HEK293 (cell line): ENCODE data around the gene AUH.

Source experiments
- CTCF ChIA-PET: fragments of 350-600 bp; formaldehyde crosslinking; extraction: SDS; loops from one replicate; lab custom pipeline; 2021; ENCODE audit warnings: antibody characterized with exemption; lab: Yijun Ruan, JAX
- POLR2A ChIA-PET: fragments of 300-600 bp; formaldehyde crosslinking; extraction: SDS; loops from one replicate; lab custom pipeline; 2020; ENCODE audit warnings: antibody characterized with exemption, inconsistent platforms; lab: Yijun Ruan, JAX
- H3K27ac ChIP-seq: fragments of 200-500 bp; sonication (Bioruptor generic); 2 replicates; pipeline ENCODE4 v1.5.1; 2014; ENCODE audit warnings: low read depth, low read length, control low read depth, inconsistent platforms; ENCODE audit errors: extremely low read depth
- H3K36me3 ChIP-seq, 2 experiments: fragments of 200-500 bp in 1 of 2; sonication (Bioruptor generic) in 1 of 2; 1 replicate in 1 of 2; 2 replicates in 1 of 2; pipeline ENCODE4 v1.5.1; 2014 to 2017; ENCODE audit warnings: inconsistent platforms in 2 of 2, low read length in 2 of 2; ENCODE audit not compliant: control insufficient read depth in 2 of 2, insufficient read depth in 1 of 2
- H3K4me1 ChIP-seq: fragments of 200-500 bp; sonication (Bioruptor generic); 2 replicates; pipeline ENCODE4 v1.5.1; 2014; ENCODE audit warnings: mild to moderate bottlenecking, low read length, inconsistent platforms; ENCODE audit not compliant: control insufficient read depth, insufficient read depth
- H3K4me3 ChIP-seq: 2 replicates; pipeline ENCODE4 v1.5.1; 2011; ENCODE audit warnings: low read depth, mild to moderate bottlenecking, control low read depth, low read length, moderate library complexity
- H3K9me3 ChIP-seq: fragments of 200-500 bp; sonication (Bioruptor generic); 2 replicates; pipeline ENCODE4 v1.5.1; 2014; ENCODE audit warnings: low read depth, low read length, inconsistent platforms; ENCODE audit not compliant: control insufficient read depth, insufficient read depth
- EGR2 ChIP-seq: fragments of 450-650 bp; formaldehyde crosslinking; IDR thresholded peaks from 2 replicates; pipeline ENCODE4 v1.5.1; 2016; ENCODE audit warnings: low read depth, missing biosample characterization, missing genetic modification characterization
- ELK4 ChIP-seq: IDR thresholded peaks from 2 replicates; pipeline ENCODE4 v1.6.1; 2011; ENCODE audit warnings: mild to moderate bottlenecking, low read depth, low read length, borderline replicate concordance
- GLIS2 ChIP-seq: fragments of 450-650 bp; formaldehyde crosslinking; IDR thresholded peaks from 2 replicates; pipeline ENCODE4 v1.5.1; 2016; ENCODE audit warnings: missing biosample characterization, missing genetic modification characterization
- KLF10 ChIP-seq: fragments of 450-650 bp; IDR thresholded peaks from 2 replicates; pipeline ENCODE4 v1.5.1; 2018; ENCODE audit warnings: missing biosample characterization, mild to moderate bottlenecking, missing genetic modification characterization
- KLF16 ChIP-seq: fragments of 450-650 bp; formaldehyde crosslinking; IDR thresholded peaks from 2 replicates; pipeline ENCODE4 v1.5.1; 2017; ENCODE audit warnings: missing biosample characterization, missing genetic modification characterization
- SCRT1 ChIP-seq: fragments of 450-650 bp; formaldehyde crosslinking; IDR thresholded peaks from 2 replicates; pipeline ENCODE4 v1.5.1; 2016; ENCODE audit warnings: missing biosample characterization, missing genetic modification characterization, borderline replicate concordance
- SP3 ChIP-seq: fragments of 450-650 bp; formaldehyde crosslinking; IDR thresholded peaks from 2 replicates; pipeline ENCODE4 v1.5.1; 2016; ENCODE audit warnings: missing biosample characterization, missing genetic modification characterization
- SP7 ChIP-seq: fragments of 450-650 bp; formaldehyde crosslinking; IDR thresholded peaks from 2 replicates; pipeline ENCODE4 v1.5.1; 2016; ENCODE audit warnings: missing biosample characterization, missing genetic modification characterization
- ZBTB17 ChIP-seq: fragments of 450-650 bp; formaldehyde crosslinking; IDR thresholded peaks from 2 replicates; pipeline ENCODE4 v1.5.1; 2016; ENCODE audit warnings: missing biosample characterization, missing genetic modification characterization
- ZBTB20 ChIP-seq: fragments of 450-650 bp; formaldehyde crosslinking; IDR thresholded peaks from 2 replicates; pipeline ENCODE4 v1.5.1; 2016; ENCODE audit warnings: missing biosample characterization, missing genetic modification characterization
- ZFHX2 ChIP-seq: fragments of 450-650 bp; formaldehyde crosslinking; conservative IDR thresholded peaks from 2 replicates; pipeline ENCODE4 v1.5.1; 2016; ENCODE audit warnings: missing biosample characterization, missing genetic modification characterization
- ZFP3 ChIP-seq: fragments of 450-650 bp; formaldehyde crosslinking; IDR thresholded peaks from 2 replicates; pipeline ENCODE4 v1.5.1; 2016; ENCODE audit warnings: low read depth, missing biosample characterization, missing genetic modification characterization
- ZNF138 ChIP-seq: fragments of 450-650 bp; formaldehyde crosslinking; IDR thresholded peaks from 2 replicates; pipeline ENCODE4 v1.5.1; 2016; ENCODE audit warnings: missing biosample characterization, missing genetic modification characterization, borderline replicate concordance
- ZNF157 ChIP-seq: fragments of 450-650 bp; formaldehyde crosslinking; IDR thresholded peaks from 2 replicates; pipeline ENCODE4 v1.5.1; 2016; ENCODE audit warnings: missing biosample characterization, missing genetic modification characterization
- ZNF16 ChIP-seq: fragments of 450-650 bp; formaldehyde crosslinking; IDR thresholded peaks from 2 replicates; pipeline ENCODE4 v1.5.1; 2016; ENCODE audit warnings: low read depth, missing biosample characterization, missing genetic modification characterization
- ZNF19 ChIP-seq: fragments of 450-650 bp; formaldehyde crosslinking; IDR thresholded peaks from 2 replicates; pipeline ENCODE4; 2016; ENCODE audit warnings: missing biosample characterization, missing genetic modification characterization, low read depth
- ZNF239 ChIP-seq: fragments of 450-650 bp; formaldehyde crosslinking; IDR thresholded peaks from 2 replicates; pipeline ENCODE4 v1.5.1; 2016; ENCODE audit warnings: missing biosample characterization, missing genetic modification characterization
- ZNF274 ChIP-seq, 2 experiments: fragments of 200-500 bp in 1 of 2; fragments of 450-650 bp in 1 of 2; sonication (Bioruptor generic) in 1 of 2; formaldehyde crosslinking in 1 of 2; IDR thresholded peaks; 2 replicates each; pipeline versions ENCODE4 v1.5.1 to v1.6.1; 2014 to 2016; ENCODE audit warnings: borderline replicate concordance in 1 of 2, inconsistent platforms in 1 of 2, low read length in 1 of 2, missing biosample characterization in 1 of 2, missing genetic modification characterization in 1 of 2
- ZNF292 ChIP-seq: fragments of 450-650 bp; formaldehyde crosslinking; IDR thresholded peaks from 2 replicates; pipeline ENCODE4 v1.5.1; 2016; ENCODE audit warnings: low read depth, missing biosample characterization, missing genetic modification characterization, borderline replicate concordance
- ZNF391 ChIP-seq: fragments of 450-650 bp; formaldehyde crosslinking; IDR thresholded peaks from 2 replicates; pipeline ENCODE4 v1.5.1; 2016; ENCODE audit warnings: low read depth, missing biosample characterization, missing genetic modification characterization, borderline replicate concordance
- ZNF394 ChIP-seq: fragments of 450-650 bp; formaldehyde crosslinking; IDR thresholded peaks from 2 replicates; pipeline ENCODE4 v1.5.1; 2016; ENCODE audit warnings: missing biosample characterization, missing genetic modification characterization, mild to moderate bottlenecking, moderate library complexity, borderline replicate concordance
- ZNF426 ChIP-seq: fragments of 450-650 bp; formaldehyde crosslinking; IDR thresholded peaks from 2 replicates; pipeline ENCODE4 v1.5.1; 2017; ENCODE audit warnings: missing biosample characterization, missing genetic modification characterization, mild to moderate bottlenecking, inconsistent platforms, moderate library complexity
- ZNF514 ChIP-seq: fragments of 450-650 bp; formaldehyde crosslinking; IDR thresholded peaks from 2 replicates; pipeline ENCODE4 v1.5.1; 2016; ENCODE audit warnings: missing biosample characterization, missing genetic modification characterization
- ZNF585B ChIP-seq: fragments of 450-650 bp; formaldehyde crosslinking; IDR thresholded peaks from 2 replicates; pipeline ENCODE4 v1.5.1; 2016; ENCODE audit warnings: missing biosample characterization, missing genetic modification characterization
- ZNF629 ChIP-seq: fragments of 450-650 bp; formaldehyde crosslinking; IDR thresholded peaks from 2 replicates; pipeline ENCODE4 v1.5.1; 2017; ENCODE audit warnings: missing biosample characterization, missing genetic modification characterization
- ZNF639 ChIP-seq: fragments of 450-650 bp; formaldehyde crosslinking; IDR thresholded peaks from 2 replicates; pipeline ENCODE4 v1.5.1; 2016; ENCODE audit warnings: missing biosample characterization, missing genetic modification characterization
- ZNF76 ChIP-seq: fragments of 450-650 bp; formaldehyde crosslinking; IDR thresholded peaks from 2 replicates; pipeline ENCODE4; 2016; ENCODE audit warnings: low read depth, missing biosample characterization, missing genetic modification characterization, borderline replicate concordance
- ZNF785 ChIP-seq: fragments of 450-650 bp; formaldehyde crosslinking; IDR thresholded peaks from 2 replicates; pipeline ENCODE4 v1.5.1; 2016; ENCODE audit warnings: missing biosample characterization, missing genetic modification characterization

AUH gene

GRCh38 chr9:91253488-91253887, 108.2 kb downstream of the AUH start:
- Histone ChIP-seq H3K9me3 (no peaks in the 10 kb centered on the region), H3K4me1 (0 out of 2 replicates have a peak, but pooled peaks cover 4% of the 10 kb centered on the region), H3K36me3 (no peaks in the 10 kb centered on the region), H3K27ac (no peak overlapping the region), H3K4me3 (no peak overlapping the region)
- POLR2A ChIA-PET, result no interaction called here
- CTCF ChIA-PET, result interaction anchor here (1.6 kb wide), 1 partner anchor 173 kb away, joined by 3 read pairs; no protein-coding TSS in a partner anchor
- TF ChIP-seq KLF10 (tag by site-specific recombination), result no peak
- TF ChIP-seq SCRT1 (tag by site-specific recombination), result no peak
- no peak for TF ChIP-seq ZNF514 (tag by site-specific recombination)

GRCh38 chr9:91248707-91249106, 113.0 kb downstream of the AUH start:
- POLR2A ChIA-PET, result no interaction called here

DNA sequence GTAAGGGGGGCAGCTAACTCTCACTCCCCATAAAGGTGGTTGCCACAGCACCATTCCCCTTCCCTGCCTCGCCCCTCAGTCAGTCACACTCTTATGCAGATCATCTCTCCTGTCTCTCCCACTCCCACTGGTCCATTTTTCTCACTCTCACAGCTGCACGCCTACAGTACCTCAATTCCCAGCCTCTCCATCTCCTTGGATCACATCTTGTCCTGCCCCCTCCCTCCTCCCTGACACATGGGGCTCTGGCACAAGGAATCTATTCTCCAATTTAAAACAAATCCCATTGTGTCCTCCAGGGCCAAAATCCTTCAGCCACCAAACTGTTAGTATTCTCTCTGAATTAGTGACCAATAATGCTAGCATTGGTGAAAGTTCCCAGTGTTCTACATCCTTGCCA, 114.4 kb downstream of the AUH start:
- H3K27ac ChIP-seq, result no peak overlapping the region
- no peaks in the 10 kb centered on the region for H3K9me3 ChIP-seq
- 0 out of 2 replicates have a peak, but pooled peaks cover 3% of the 10 kb centered on the region for H3K4me1 ChIP-seq
- POLR2A ChIA-PET, result no interaction called here
- CTCF ChIA-PET, result no interaction called here
- TF ChIP-seq ZNF585B (tag by site-specific recombination) (peak; percentile 64), EGR2 (tag by site-specific recombination) (peak; percentile 54; the same call in 1 of the 2 replicates), ZNF76 (tag by site-specific recombination) (no peak), ZNF138 (tag by site-specific recombination) (no peak), ZFHX2 (tag by site-specific recombination) (0 out of 2 replicates have a peak, but pooled peaks have one; percentile 19), GLIS2 (tag by site-specific recombination) (no peak), KLF16 (tag by site-specific recombination) (no peak)
- no peaks in the 10 kb centered on the region for H3K36me3 ChIP-seq
- H3K4me3 ChIP-seq, result no peak overlapping the region

More at GRCh38 chr9:91248707-91249106, 113.0 kb downstream of the AUH start:
- H3K4me3 ChIP-seq, result no peak overlapping the region
- H3K4me1 ChIP-seq, result 0 out of 2 replicates have a peak, but pooled peaks cover 3% of the 10 kb centered on the region
- no peak overlapping the region for H3K27ac ChIP-seq
- H3K9me3 ChIP-seq, result no peaks in the 10 kb centered on the region
- TF ChIP-seq ZNF585B (tag by site-specific recombination), result no peak
- no peak for TF ChIP-seq ZBTB20 (tag by site-specific recombination)
- no peak for TF ChIP-seq ZNF239 (tag by site-specific recombination)
- TF ChIP-seq ZBTB17, result no peak
- TF ChIP-seq ZNF639, result no peak
- no peak for TF ChIP-seq SP7 (tag by site-specific recombination)
- TF ChIP-seq KLF16 (tag by site-specific recombination), result no peak
- no peak for TF ChIP-seq ZNF426 (tag by site-specific recombination)
- no peak for TF ChIP-seq ZNF19 (tag by site-specific recombination)
- TF ChIP-seq ZNF157 (tag by site-specific recombination), result no peak
- no peak for TF ChIP-seq ZNF16 (tag by site-specific recombination)
- TF ChIP-seq ZFP3, result no peak
- TF ChIP-seq ELK4, result no peak
- no peak for TF ChIP-seq ZNF391 (tag by site-specific recombination)
- TF ChIP-seq ZNF785 (tag by site-specific recombination), result no peak
- no peak for TF ChIP-seq SP3 (tag by site-specific recombination)
- no peak for TF ChIP-seq ZNF394
- no peak for TF ChIP-seq ZNF292 (tag by site-specific recombination)
- no peak for TF ChIP-seq ZNF629 (tag by site-specific recombination)
- TF ChIP-seq ZNF274 (IDR thresholded peaks at IDR 0.05; ENCODE audit: low read length), result no peak
- no peak for TF ChIP-seq ZNF274 (tag by site-specific recombination; IDR thresholded peaks at IDR 0.05; ENCODE audit: borderline replicate concordance)
- CTCF ChIA-PET, result interaction anchor here (0.5 kb wide), 1 partner anchor 128 kb away, joined by 3 read pairs; no protein-coding TSS in a partner anchor
- H3K36me3 ChIP-seq, result no peaks in the 10 kb centered on the region
